SU-DHL-6 (cell line): Measurements from ENCODE around the gene ZFYVE27.

Experiments used
- H2AFZ ChIP-seq: fragments of 200-600 bp; sonication (generic); 2 replicates; pipeline ENCODE4 v1.6.1; 2014; ENCODE audit warnings: low read depth, mild to moderate bottlenecking, moderate library complexity, mixed read lengths, antibody characterized with exemption, low read length; ENCODE audit not compliant: severe bottlenecking
- H3F3A ChIP-seq: fragments of 200-600 bp; shearing (Covaris generic); 2 replicates; pipeline ENCODE4 v1.6.0; 2016; ENCODE audit warnings: antibody characterized with exemption, mild to moderate bottlenecking; ENCODE audit not compliant: insufficient read depth
- H3K27ac ChIP-seq: fragments of 200-600 bp; sonication (generic); 2 replicates; pipeline ENCODE4 v1.5.1; 2016; ENCODE audit warnings: low read depth, mild to moderate bottlenecking, low read length, moderate library complexity, mixed read lengths
- H3K27me3 ChIP-seq: fragments of 200-600 bp; sonication (generic), shearing (Covaris generic); 2 replicates; pipeline ENCODE4 v1.6.0; 2014; ENCODE audit warnings: mild to moderate bottlenecking, low read length
- H3K36me3 ChIP-seq: fragments of 200-600 bp; sonication (generic); 2 replicates; pipeline ENCODE4 v1.6.1; 2014; ENCODE audit warnings: mild to moderate bottlenecking, low read length, mixed read lengths
- H3K4me2 ChIP-seq: fragments of 300-600, 200-600 bp; shearing (Covaris generic), sonication (generic); 2 replicates; pipeline ENCODE4 v1.6.0; 2014; ENCODE audit warnings: low read length, low read depth, mild to moderate bottlenecking; ENCODE audit not compliant: poor library complexity, severe bottlenecking
- H3K4me3 ChIP-seq: fragments of 200-600 bp; sonication (generic); 2 replicates; pipeline ENCODE4 v1.5.1; 2014; ENCODE audit warnings: antibody characterized with exemption, low read length, mild to moderate bottlenecking, mixed read lengths; ENCODE audit not compliant: insufficient read depth, poor library complexity, severe bottlenecking
- H3K79me2 ChIP-seq: fragments of 200-600 bp; sonication (generic); 2 replicates; pipeline ENCODE4 v1.6.1; 2014; ENCODE audit warnings: mild to moderate bottlenecking, low read length, moderate library complexity; ENCODE audit not compliant: insufficient read depth
- H3K9ac ChIP-seq: fragments of 200-600 bp; sonication (generic); 2 replicates; pipeline ENCODE4 v1.7.0; 2014; ENCODE audit warnings: mild to moderate bottlenecking, low read length
- H3K9me2 ChIP-seq: fragments of 200-600 bp; sonication (generic); replicated peaks from 2 replicates; pipeline ENCODE4 v1.6.1; 2014; ENCODE audit warnings: low read length; ENCODE audit not compliant: insufficient read depth
- H3K9me3 ChIP-seq: fragments of 200-600 bp; sonication (generic); 2 replicates; pipeline ENCODE4 v1.6.1; 2014; ENCODE audit warnings: low read length, mixed read lengths; ENCODE audit not compliant: insufficient read depth
- H4K20me1 ChIP-seq: fragments of 200-600 bp; sonication (generic); 2 replicates; pipeline ENCODE4 v1.6.1; 2014; ENCODE audit warnings: low read depth, mild to moderate bottlenecking, antibody characterized with exemption, low read length, moderate library complexity, mixed read lengths
- CTCF ChIP-seq: fragments of 200-600 bp; sonication (generic); IDR thresholded peaks from one replicate; pipeline ENCODE4 v1.5.1; 2017; ENCODE audit warnings: antibody characterized with exemption, mild to moderate bottlenecking, low read length, moderate library complexity; ENCODE audit not compliant: insufficient read depth, poor library complexity, severe bottlenecking
- EZH2phosphoT487 ChIP-seq: fragments of 200-600 bp; sonication (generic), shearing (Covaris generic); conservative IDR thresholded peaks from 2 replicates; pipeline ENCODE4 v1.6.1; 2018; ENCODE audit warnings: mild to moderate bottlenecking, antibody characterized with exemption, low read length, moderate library complexity, mixed read lengths

Gene ZFYVE27

GRCh38 chr10:97736902-97737769, at the start of gene ZFYVE27:
Gene ZFYVE27, plus strand, starts transcription at chr10:97737128. Its CDS starts 1,350 bp downstream, at chr10:97738478.
- Histone ChIP-seq H3K4me2 (peak within 1 kb of the TSS; percentile 68), H3K27ac (peak within 1 kb of the TSS; percentile 46), H3K9me2 (no peaks in the 10 kb centered on the region), H3K27me3 (no peaks in the 10 kb centered on the region), H3K9me3 (no peaks in the 10 kb centered on the region), H3K36me3 (0 out of 2 replicates have a peak, but pooled peaks cover 6% of the 10 kb centered on the region), H3K4me3 (peak within 1 kb of the TSS; percentile 77), H3K9ac (peak within 1 kb of the TSS; percentile 88), H3K79me2 (peaks cover 29% of the 10 kb centered on the region), H4K20me1 (no peaks in the 10 kb centered on the region), H2AFZ (peak within 1 kb of the TSS; percentile 77), H3F3A (no peaks in the 10 kb centered on the region)
- TF ChIP-seq CTCF (no peak), EZH2phosphoT487 (no peak)

GRCh38 chr10:97687785-97688781, 48.8 kb upstream of the ZFYVE27 start:
- Histone ChIP-seq H3K4me2 (peak overlapping the region; percentile 63), H3K9me3 (no peaks in the 10 kb centered on the region), H3K79me2 (no peaks in the 10 kb centered on the region), H2AFZ (peak overlapping the region; percentile 86), H3K27me3 (no peaks in the 10 kb centered on the region), H3F3A (peaks cover 9% of the 10 kb centered on the region; the same call in 1 of the 2 replicates), H3K9ac (peak overlapping the region; percentile 57), H3K9me2 (no peaks in the 10 kb centered on the region), H3K36me3 (no peaks in the 10 kb centered on the region), H3K27ac (no peak overlapping the region), H4K20me1 (no peaks in the 10 kb centered on the region), H3K4me3 (peak overlapping the region; percentile 57)
- TF ChIP-seq EZH2phosphoT487 (no peak), CTCF (no peak)

GRCh38 chr10:97689559-97690020, 47.3 kb upstream of the ZFYVE27 start:
- Histone ChIP-seq H3K36me3 (no peaks in the 10 kb centered on the region), H4K20me1 (no peaks in the 10 kb centered on the region), H3K4me3 (no peak overlapping the region), H3K4me2 (no peak overlapping the region), H3K27me3 (no peaks in the 10 kb centered on the region), H3K9me2 (no peaks in the 10 kb centered on the region), H2AFZ (no peak overlapping the region), H3K27ac (no peak overlapping the region), H3K9me3 (no peaks in the 10 kb centered on the region), H3K79me2 (no peaks in the 10 kb centered on the region), H3K9ac (no peak overlapping the region), H3F3A (peaks cover 9% of the 10 kb centered on the region; the same call in 1 of the 2 replicates)
- no peak for TF ChIP-seq EZH2phosphoT487
- no peak for TF ChIP-seq CTCF
